C1 segment of cervical spinal cord (tissue), 14 donors: Measurements from ENCODE around the gene APEX1.
"Not testable (repeated sequence)": the region's sequence is repeated elsewhere in the genome, so short reads cannot be mapped to it uniquely, and the experiment has no call there.

ENCODE experiments used
- DNase-seq, 14 donors: peaks; one replicate each; lab custom pipeline; 2025; lab: John Stamatoyannopoulos, UW

Gene APEX1

GRCh38 chr14:20435582-20436362, 19.3 kb upstream of the APEX1 start, which contains the start of gene KLHL33:
TSS of gene KLHL33 (minus strand) at chr14:20436166. CDS start at chr14:20435811, 355 bp downstream.
- no peak for DNase-seq

GRCh38 chr14:20436363-20436755, 18.7 kb upstream of the APEX1 start:
- DNase-seq, result no peak

GRCh38 chr14:20438664-20439063, 16.4 kb upstream of the APEX1 start:
- no peak for DNase-seq

GRCh38 chr14:20440465-20440864, 14.6 kb upstream of the APEX1 start:
- no peak for DNase-seq

- no peak for DNase-seq
Measured at GRCh38 chr14:20440882-20441281, 14.1 kb upstream of the APEX1 start.

- DNase-seq, result no peak
Measured at GRCh38 chr14:20441461-20441860, 13.6 kb upstream of the APEX1 start.

- DNase-seq, result not testable (repeated sequence)
Measured at GRCh38 chr14:20443650-20444049, 11.4 kb upstream of the APEX1 start.

- DNase-seq, result no peak
Measured at GRCh38 chr14:20446889-20447288, 8.1 kb upstream of the APEX1 start.

- DNase-seq, result not testable (repeated sequence)
Measured at GRCh38 chr14:20452831-20453230, 2.2 kb upstream of the APEX1 start.

- peak in 2 of 14 donors; percentile 30 to 42 for DNase-seq
Measured at GRCh38 chr14:20455355-20456300, 602 bp downstream of the APEX1 start.

- peak in 1 of 14 donors; percentile 35 for DNase-seq
Measured at GRCh38 chr14:20456971-20457370, 1.9 kb downstream of the APEX1 start.

GRCh38 chr14:20458031-20458789, 3.2 kb downstream of the APEX1 start:
- DNase-seq, result no peak

- no peak for DNase-seq
Measured at GRCh38 chr14:20460458-20461224, 5.6 kb downstream of the APEX1 start.

- DNase-seq, result peak; percentile 95 to 100 (median 99)
Measured at GRCh38 chr14:20461225-20462141, 6.5 kb downstream of the APEX1 start, which contains the start of gene PIP4P1. TSS of gene PIP4P1 (minus strand) at chr14:20461434. CDS start at chr14:20461325, 109 bp downstream.

- DNase-seq, result peak in 1 of 14 donors; percentile 49
Measured at GRCh38 chr14:20468764-20469241, 13.8 kb downstream of the APEX1 start.

GRCh38 chr14:20469242-20469889, 14.3 kb downstream of the APEX1 start, which contains the start of gene PNP:
TSS of gene PNP (plus strand) at chr14:20469406. CDS start at chr14:20469525, 119 bp downstream.
- peak; percentile 26 to 89 (median 78) for DNase-seq

GRCh38 chr14:20469890-20470602, 15.0 kb downstream of the APEX1 start:
- peak in 8 of 14 donors; percentile 25 to 76 (median 49) for DNase-seq

- no peak for DNase-seq
Measured at GRCh38 chr14:20470603-20470901, 15.5 kb downstream of the APEX1 start.
